ENCODE data around the gene NEK10. TPM values are rescaled to one million over a fixed set of nuclear protein-coding genes. Genes with fewer than 3 reads are reported as not detected.

The NEK10 gene
- total RNA-seq, 1 experiment from 2014 or later = 1.7 TPM

GRCh38 chr3:27193056-27193455, 176.1 kb downstream of the NEK10 start:
- no peaks in the 10 kb centered on the region for H3F3A ChIP-seq (ENCODE audit: low read length, unreplicated experiment)
- peaks cover 7% of the 10 kb centered on the region for H3K4me1 ChIP-seq (ENCODE audit: insufficient read depth, low read length)
- H4K20me1 ChIP-seq (ENCODE audit: low read length) = no peaks in the 10 kb centered on the region
- H3K27ac ChIP-seq (ENCODE audit: low read length) = no peak overlapping the region
- no peak for DNase-seq
- no peaks in the 10 kb centered on the region for H3K9me2 ChIP-seq (replicated peaks; ENCODE audit: low read length)
- H3K4me2 ChIP-seq (ENCODE audit: low read length) = no peak overlapping the region
- intact Hi-C loops (cut with micrococcal nuclease) = no loop called here
- BruUV-seq (replicated peaks) = no TSS peak
- no peak overlapping the region for H3K9ac ChIP-seq (ENCODE audit: low read length)
- no peak for TF ChIP-seq EZH2phosphoT487 (IDR thresholded peaks at IDR 0.05; ENCODE audit: borderline replicate concordance, low read length)
- H3K4me3 ChIP-seq (ENCODE audit: low read length) = no peak overlapping the region
- ChIA-PET CTCF (interaction anchor here (0.5 kb wide), 1 partner anchor 19 kb away, joined by 3 read pairs; no protein-coding TSS in a partner anchor), POLR2A (ENCODE audit: unreplicated experiment) (no interaction called here)
- ATAC-seq = no peak
- H2AFZ ChIP-seq (ENCODE audit: low read length) = no peak overlapping the region
- no peaks in the 10 kb centered on the region for H3K9me3 ChIP-seq (ENCODE audit: low read length)
- no peaks in the 10 kb centered on the region for H3K79me2 ChIP-seq (ENCODE audit: low read length)
- H3K36me3 ChIP-seq (ENCODE audit: low read depth, low read length) = no peaks in the 10 kb centered on the region
- H3K27me3 ChIP-seq (ENCODE audit: low read length) = 0 out of 2 replicates have a peak, but pooled peaks cover 2% of the 10 kb centered on the region

GRCh38 chr3:27186013-27186412, 183.2 kb downstream of the NEK10 start:
- Histone ChIP-seq H3K4me3 (ENCODE audit: low read length) (no peak overlapping the region), H4K20me1 (ENCODE audit: low read length) (no peaks in the 10 kb centered on the region), H2AFZ (ENCODE audit: low read length) (no peak overlapping the region), H3K27ac (ENCODE audit: low read length) (no peak overlapping the region), H3K9ac (ENCODE audit: low read length) (no peak overlapping the region), H3K79me2 (ENCODE audit: low read length) (no peaks in the 10 kb centered on the region), H3K9me2 (replicated peaks; ENCODE audit: low read length) (no peaks in the 10 kb centered on the region), H3K4me2 (ENCODE audit: low read length) (no peak overlapping the region), H3K9me3 (ENCODE audit: low read length) (no peaks in the 10 kb centered on the region), H3F3A (ENCODE audit: low read length, unreplicated experiment) (no peaks in the 10 kb centered on the region), H3K4me1 (ENCODE audit: insufficient read depth, low read length) (no peaks in the 10 kb centered on the region), H3K36me3 (ENCODE audit: low read depth, low read length) (no peaks in the 10 kb centered on the region), H3K27me3 (ENCODE audit: low read length) (0 out of 2 replicates have a peak, but pooled peaks cover 6% of the 10 kb centered on the region)
- intact Hi-C loops (cut with micrococcal nuclease) = no loop called here
- TF ChIP-seq CTCF (conservative IDR thresholded peaks at IDR 0.05; ENCODE audit: low read depth, low read length) = no peak
- TF ChIP-seq EZH2phosphoT487 (IDR thresholded peaks at IDR 0.05; ENCODE audit: borderline replicate concordance, low read length) = no peak
- TF ChIP-seq EZH2 (IDR thresholded peaks at IDR 0.05; ENCODE audit: low read length, unreplicated experiment) = no peak
- DNase-seq (no peak), ATAC-seq (no peak)
- CTCF ChIA-PET = no interaction called here
- no TSS peak for BruUV-seq (replicated peaks)
- POLR2A ChIA-PET (ENCODE audit: unreplicated experiment) = no interaction called here

- ATAC-seq (no peak), DNase-seq (no peak)
- Histone ChIP-seq H3K4me2 (ENCODE audit: low read length) (no peak overlapping the region), H3K4me1 (ENCODE audit: insufficient read depth, low read length) (no peaks in the 10 kb centered on the region), H4K20me1 (ENCODE audit: low read length) (no peaks in the 10 kb centered on the region), H3K9me2 (replicated peaks; ENCODE audit: low read length) (no peaks in the 10 kb centered on the region), H3K9me3 (ENCODE audit: low read length) (no peaks in the 10 kb centered on the region), H3K27ac (ENCODE audit: low read length) (no peak overlapping the region), H3K9ac (ENCODE audit: low read length) (no peak overlapping the region), H2AFZ (ENCODE audit: low read length) (no peak overlapping the region), H3F3A (ENCODE audit: low read length, unreplicated experiment) (no peaks in the 10 kb centered on the region), H3K27me3 (ENCODE audit: low read length) (0 out of 2 replicates have a peak, but pooled peaks cover 6% of the 10 kb centered on the region), H3K79me2 (ENCODE audit: low read length) (no peaks in the 10 kb centered on the region), H3K4me3 (ENCODE audit: low read length) (no peak overlapping the region), H3K36me3 (ENCODE audit: low read depth, low read length) (no peaks in the 10 kb centered on the region)
- no TSS peak for BruUV-seq (replicated peaks)
- ChIA-PET CTCF (no interaction called here), POLR2A (ENCODE audit: unreplicated experiment) (no interaction called here)
- TF ChIP-seq EZH2phosphoT487 (IDR thresholded peaks at IDR 0.05; ENCODE audit: borderline replicate concordance, low read length) (no peak), CTCF (conservative IDR thresholded peaks at IDR 0.05; ENCODE audit: low read depth, low read length) (no peak), EZH2 (IDR thresholded peaks at IDR 0.05; ENCODE audit: low read length, unreplicated experiment) (no peak)
- intact Hi-C loops (cut with micrococcal nuclease) = no loop called here
These were observed 183.8 kb downstream of the NEK10 start for GRCh38 chr3:27185231-27185989.

Data from PC-3 (cell line).